ENCODE results near the gene MYBPHL. TPM values are rescaled to one million over a fixed set of nuclear protein-coding genes. Genes with fewer than 3 reads are reported as not detected.

MYBPHL gene
- total and polyA plus RNA-seq, 2 of the 13 experiments (the other 11 are each of a cell fraction or from before 2014, with no cell fraction given), result 3.7 to 3.8 TPM

DNA sequence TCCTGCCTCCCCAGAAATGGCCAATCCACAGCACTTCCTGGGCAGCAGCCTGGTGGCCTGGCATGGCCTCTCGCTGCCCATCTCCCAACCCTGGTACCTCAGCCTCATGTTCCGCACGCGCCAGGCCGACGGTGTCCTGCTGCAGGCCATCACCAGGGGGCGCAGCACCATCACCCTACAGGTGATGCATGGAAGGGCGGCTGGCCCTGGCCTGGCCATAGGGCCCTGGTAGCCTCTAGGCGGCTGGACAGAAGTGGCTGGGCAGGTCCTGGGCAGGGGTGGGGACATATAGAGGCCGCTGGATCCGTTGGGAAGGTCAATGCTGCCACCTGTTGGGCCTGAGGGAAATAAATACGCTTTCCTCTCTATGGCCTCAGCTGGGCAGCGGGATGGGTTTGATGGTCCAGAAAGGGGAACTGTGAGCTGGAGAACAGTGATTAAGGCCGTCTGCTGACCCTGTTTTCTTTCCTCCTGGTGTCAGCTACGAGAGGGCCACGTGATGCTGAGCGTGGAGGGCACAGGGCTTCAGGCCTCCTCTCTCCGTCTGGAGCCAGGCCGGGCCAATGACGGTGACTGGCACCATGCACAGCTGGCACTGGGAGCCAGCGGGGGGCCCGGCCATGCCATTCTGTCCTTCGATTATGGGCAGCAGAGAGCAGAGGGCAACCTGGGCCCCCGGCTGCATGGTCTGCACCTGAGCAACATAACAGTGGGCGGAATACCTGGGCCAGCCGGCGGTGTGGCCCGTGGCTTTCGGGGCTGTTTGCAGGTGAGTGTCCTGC is 43.0 kb downstream of the MYBPHL start (continued):
- TF ChIP-seq, protein P1, sequence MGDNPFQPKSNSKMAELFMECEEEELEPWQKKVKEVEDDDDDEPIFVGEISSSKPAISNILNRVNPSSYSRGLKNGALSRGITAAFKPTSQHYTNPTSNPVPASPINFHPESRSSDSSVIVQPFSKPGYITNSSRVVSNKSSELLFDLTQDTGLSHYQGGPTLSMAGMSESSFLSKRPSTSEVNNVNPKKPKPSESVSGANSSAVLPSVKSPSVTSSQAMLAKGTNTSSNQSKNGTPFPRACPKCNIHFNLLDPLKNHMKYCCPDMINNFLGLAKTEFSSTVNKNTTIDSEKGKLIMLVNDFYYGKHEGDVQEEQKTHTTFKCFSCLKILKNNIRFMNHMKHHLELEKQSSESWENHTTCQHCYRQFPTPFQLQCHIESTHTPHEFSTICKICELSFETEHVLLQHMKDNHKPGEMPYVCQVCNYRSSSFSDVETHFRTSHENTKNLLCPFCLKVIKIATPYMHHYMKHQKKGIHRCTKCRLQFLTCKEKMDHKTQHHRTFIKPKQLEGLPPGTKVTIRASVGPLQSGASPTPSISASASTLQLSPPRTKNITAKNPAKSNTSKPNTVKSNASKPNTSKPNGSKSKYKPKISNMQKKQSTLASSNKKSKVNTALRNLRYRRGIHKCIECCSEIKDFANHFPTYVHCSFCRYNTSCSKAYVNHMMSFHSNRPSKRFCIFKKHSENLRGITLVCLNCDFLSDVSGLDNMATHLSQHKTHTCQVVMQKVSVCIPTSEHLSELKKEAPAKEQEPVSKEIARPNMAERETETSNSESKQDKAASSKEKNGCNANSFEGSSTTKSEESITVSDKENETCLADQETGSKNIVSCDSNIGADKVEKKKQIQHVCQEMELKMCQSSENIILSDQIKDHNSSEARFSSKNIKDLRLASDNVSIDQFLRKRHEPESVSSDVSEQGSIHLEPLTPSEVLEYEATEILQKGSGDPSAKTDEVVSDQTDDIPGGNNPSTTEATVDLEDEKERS (CRISPR knock-in tag; IDR thresholded peaks at IDR 0.05), result peak; percentile 91; the same call in 1 of the 2 replicates
- TF ChIP-seq, protein P2, sequence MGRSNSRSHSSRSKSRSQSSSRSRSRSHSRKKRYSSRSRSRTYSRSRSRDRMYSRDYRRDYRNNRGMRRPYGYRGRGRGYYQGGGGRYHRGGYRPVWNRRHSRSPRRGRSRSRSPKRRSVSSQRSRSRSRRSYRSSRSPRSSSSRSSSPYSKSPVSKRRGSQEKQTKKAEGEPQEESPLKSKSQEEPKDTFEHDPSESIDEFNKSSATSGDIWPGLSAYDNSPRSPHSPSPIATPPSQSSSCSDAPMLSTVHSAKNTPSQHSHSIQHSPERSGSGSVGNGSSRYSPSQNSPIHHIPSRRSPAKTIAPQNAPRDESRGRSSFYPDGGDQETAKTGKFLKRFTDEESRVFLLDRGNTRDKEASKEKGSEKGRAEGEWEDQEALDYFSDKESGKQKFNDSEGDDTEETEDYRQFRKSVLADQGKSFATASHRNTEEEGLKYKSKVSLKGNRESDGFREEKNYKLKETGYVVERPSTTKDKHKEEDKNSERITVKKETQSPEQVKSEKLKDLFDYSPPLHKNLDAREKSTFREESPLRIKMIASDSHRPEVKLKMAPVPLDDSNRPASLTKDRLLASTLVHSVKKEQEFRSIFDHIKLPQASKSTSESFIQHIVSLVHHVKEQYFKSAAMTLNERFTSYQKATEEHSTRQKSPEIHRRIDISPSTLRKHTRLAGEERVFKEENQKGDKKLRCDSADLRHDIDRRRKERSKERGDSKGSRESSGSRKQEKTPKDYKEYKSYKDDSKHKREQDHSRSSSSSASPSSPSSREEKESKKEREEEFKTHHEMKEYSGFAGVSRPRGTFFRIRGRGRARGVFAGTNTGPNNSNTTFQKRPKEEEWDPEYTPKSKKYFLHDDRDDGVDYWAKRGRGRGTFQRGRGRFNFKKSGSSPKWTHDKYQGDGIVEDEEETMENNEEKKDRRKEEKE (IDR thresholded peaks at IDR 0.05), result no peak
- TF ChIP-seq, protein P3, sequence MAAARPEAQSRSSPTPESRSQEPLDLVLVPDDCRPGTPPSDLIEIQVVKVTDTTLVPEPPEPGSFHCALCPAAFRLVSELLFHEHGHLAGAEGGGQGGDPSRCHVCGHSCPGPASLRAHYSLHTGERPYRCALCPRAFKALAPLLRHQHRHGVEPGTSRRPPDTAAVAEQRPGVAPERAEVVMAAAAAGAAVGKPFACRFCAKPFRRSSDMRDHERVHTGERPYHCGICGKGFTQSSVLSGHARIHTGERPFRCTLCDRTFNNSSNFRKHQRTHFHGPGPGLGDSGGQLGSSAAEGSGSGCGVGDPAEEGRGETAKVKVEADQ (CRISPR knock-in tag; IDR thresholded peaks at IDR 0.05; ENCODE audit: borderline replicate concordance), result 0 out of 2 replicates have a peak, but pooled peaks have one; percentile 90
- peak; percentile 44; the same call in 1 of the 2 replicates for TF ChIP-seq ZNF746 (CRISPR knock-in tag; IDR thresholded peaks at IDR 0.05)
- TF ChIP-seq ATF7 (IDR thresholded peaks at IDR 0.05), result no peak
- TF ChIP-seq ATF7 (CRISPR knock-in tag; IDR thresholded peaks at IDR 0.05), result 0 out of 2 replicates have a peak, but pooled peaks have one; percentile 54
- no peak for TF ChIP-seq TOE1 (CRISPR knock-in tag; IDR thresholded peaks at IDR 0.05)
- no peak for TF ChIP-seq ATAD3A (CRISPR knock-in tag; IDR thresholded peaks at IDR 0.05)
- peak; percentile 90; the same call in 1 of the 2 replicates for TF ChIP-seq ZSCAN29 (CRISPR knock-in tag; conservative IDR thresholded peaks at IDR 0.05)
- TF ChIP-seq ZKSCAN5 (CRISPR knock-in tag; IDR thresholded peaks at IDR 0.05), result no peak
- TF ChIP-seq ZC3H4 (CRISPR knock-in tag; IDR thresholded peaks at IDR 0.05; ENCODE audit: borderline replicate concordance), result peak; percentile 63; the same call in 1 of the 2 replicates
- peak; percentile 90; the same call in 1 of the 2 replicates for TF ChIP-seq SRY (CRISPR knock-in tag; IDR thresholded peaks at IDR 0.05)
- TF ChIP-seq MBD4 (IDR thresholded peaks at IDR 0.05; ENCODE audit: borderline replicate concordance, low read length), result no peak
- TF ChIP-seq HNRNPUL1 (IDR thresholded peaks at IDR 0.05; ENCODE audit: low read depth, low read length), result no peak
- no peak for TF ChIP-seq ZNF3 (CRISPR knock-in tag; IDR thresholded peaks at IDR 0.05)
- TF ChIP-seq PAF1 (CRISPR knock-in tag; IDR thresholded peaks at IDR 0.05), result no peak
- TF ChIP-seq RBAK (CRISPR knock-in tag; IDR thresholded peaks at IDR 0.05), result 0 out of 2 replicates have a peak, but pooled peaks have one; percentile 28
- TF ChIP-seq, protein P4, sequence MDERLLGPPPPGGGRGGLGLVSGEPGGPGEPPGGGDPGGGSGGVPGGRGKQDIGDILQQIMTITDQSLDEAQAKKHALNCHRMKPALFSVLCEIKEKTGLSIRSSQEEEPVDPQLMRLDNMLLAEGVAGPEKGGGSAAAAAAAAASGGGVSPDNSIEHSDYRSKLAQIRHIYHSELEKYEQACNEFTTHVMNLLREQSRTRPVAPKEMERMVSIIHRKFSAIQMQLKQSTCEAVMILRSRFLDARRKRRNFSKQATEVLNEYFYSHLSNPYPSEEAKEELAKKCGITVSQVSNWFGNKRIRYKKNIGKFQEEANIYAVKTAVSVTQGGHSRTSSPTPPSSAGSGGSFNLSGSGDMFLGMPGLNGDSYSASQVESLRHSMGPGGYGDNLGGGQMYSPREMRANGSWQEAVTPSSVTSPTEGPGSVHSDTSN (CRISPR knock-in tag; IDR thresholded peaks at IDR 0.05), result no peak
